NCI-H2081 treated with DMSO at 0.1 percent for 48 hours (cell line): Measurements from ENCODE around the gene RMI2.
"Not testable (repeated sequence)": the region's sequence is repeated elsewhere in the genome, so short reads cannot be mapped to it uniquely, and the experiment has no call there.

Source experiments
- DNase-seq: peaks from one replicate; lab custom pipeline; 2025; lab: John Stamatoyannopoulos, UW

RMI2 gene

GRCh38 chr16:11354733-11355574, 9.7 kb downstream of the RMI2 start:
- no peak for DNase-seq

- DNase-seq = no peak
These were observed 10.6 kb downstream of the RMI2 start for GRCh38 chr16:11355862-11356261.

GRCh38 chr16:11356573-11357331, 11.5 kb downstream of the RMI2 start:
- DNase-seq = no peak

GRCh38 chr16:11358531-11358930, 13.3 kb downstream of the RMI2 start:
- DNase-seq = no peak

GRCh38 chr16:11359370-11359769, 14.1 kb downstream of the RMI2 start:
- DNase-seq = no peak

- no peak for DNase-seq
These were observed 15.5 kb downstream of the RMI2 start for GRCh38 chr16:11360641-11361373.

- no peak for DNase-seq
These were observed 16.6 kb downstream of the RMI2 start for GRCh38 chr16:11361701-11362451.

- DNase-seq = no peak
These were observed 18.6 kb downstream of the RMI2 start for GRCh38 chr16:11363927-11364258.

- no peak for DNase-seq
These were observed 22.2 kb downstream of the RMI2 start for GRCh38 chr16:11367483-11367906.

- DNase-seq = no peak
These were observed 25.0 kb downstream of the RMI2 start for GRCh38 chr16:11370084-11370931.

GRCh38 chr16:11370932-11371279, 25.6 kb downstream of the RMI2 start:
- DNase-seq = not testable (repeated sequence)

- no peak for DNase-seq
These were observed 27.0 kb downstream of the RMI2 start for GRCh38 chr16:11372073-11372828.

GRCh38 chr16:11372829-11373306, 27.6 kb downstream of the RMI2 start:
- DNase-seq = no peak

- DNase-seq = no peak
These were observed 29.0 kb downstream of the RMI2 start for GRCh38 chr16:11374255-11374654.

- DNase-seq = no peak
These were observed 31.9 kb downstream of the RMI2 start for GRCh38 chr16:11377154-11377553.

GRCh38 chr16:11378951-11379350, 33.7 kb downstream of the RMI2 start:
- not testable (repeated sequence) for DNase-seq

GRCh38 chr16:11379420-11379819, 34.2 kb downstream of the RMI2 start:
- no peak for DNase-seq

GRCh38 chr16:11380836-11381235, 35.6 kb downstream of the RMI2 start:
- DNase-seq = no peak

GRCh38 chr16:11383481-11384183, 38.4 kb downstream of the RMI2 start:
- DNase-seq = no peak
